Retina (tissue), 1 donor: ENCODE measurements around the gene ITGA2.
"Not testable (repeated sequence)": the region's sequence is repeated elsewhere in the genome, so short reads cannot be mapped to it uniquely, and the experiment has no call there.

Experiments used
- DNase-seq: peaks from one replicate; pipeline ENCODE4 v3.0.0-alpha.2; 2016

Gene ITGA2

GRCh38 chr5:52989025-52989780 lies at the start of gene ITGA2:
Gene ITGA2 (plus strand): TSS chr5:52989352. CDS start chr5:52989469, 117 bp downstream.
- DNase-seq, result peak; percentile 82

GRCh38 chr5:52943285-52943684 lies 45.9 kb upstream of the ITGA2 start:
- DNase-seq, result no peak

- no peak for DNase-seq
Measured at GRCh38 chr5:52943808-52944207, 45.3 kb upstream of the ITGA2 start.

GRCh38 chr5:52945040-52945439 lies 44.1 kb upstream of the ITGA2 start:
- DNase-seq, result no peak

- no peak for DNase-seq
Measured at GRCh38 chr5:52947208-52947607, 41.9 kb upstream of the ITGA2 start.

- DNase-seq, result no peak
Measured at GRCh38 chr5:52947851-52948250, 41.3 kb upstream of the ITGA2 start.

- peak; percentile 50 for DNase-seq
Measured at GRCh38 chr5:52948418-52949076, 40.6 kb upstream of the ITGA2 start.

- no peak for DNase-seq
Measured at GRCh38 chr5:52950686-52951085, 38.5 kb upstream of the ITGA2 start.

GRCh38 chr5:52952483-52952882 lies 36.7 kb upstream of the ITGA2 start:
- DNase-seq, result no peak

- no peak for DNase-seq
Measured at GRCh38 chr5:52956014-52956413, 33.1 kb upstream of the ITGA2 start.

- DNase-seq, result no peak
Measured at GRCh38 chr5:52956915-52957747, 32.0 kb upstream of the ITGA2 start.

GRCh38 chr5:52961274-52961681 lies 27.9 kb upstream of the ITGA2 start:
- DNase-seq, result no peak

GRCh38 chr5:52963636-52964035 lies 25.5 kb upstream of the ITGA2 start:
- no peak for DNase-seq

- no peak for DNase-seq
Measured at GRCh38 chr5:52964138-52964537, 25.0 kb upstream of the ITGA2 start.

GRCh38 chr5:52976157-52976556 lies 13.0 kb upstream of the ITGA2 start:
- not testable (repeated sequence) for DNase-seq

- DNase-seq, result no peak
Measured at GRCh38 chr5:52977264-52977897, 11.8 kb upstream of the ITGA2 start.

GRCh38 chr5:52981507-52981906 lies 7.6 kb upstream of the ITGA2 start:
- DNase-seq, result no peak

GRCh38 chr5:52983731-52984636 lies 5.2 kb upstream of the ITGA2 start:
- DNase-seq, result no peak

- no peak for DNase-seq
Measured at GRCh38 chr5:52985306-52985705, 3.8 kb upstream of the ITGA2 start.

GRCh38 chr5:52987711-52988331 lies 1.3 kb upstream of the ITGA2 start:
- DNase-seq, result no peak

- DNase-seq, result no peak
Measured at GRCh38 chr5:52988335-52989024, 672 bp upstream of the ITGA2 start.
